ENCODE results near the gene MELTF. TPM values are rescaled to one million over a fixed set of nuclear protein-coding genes. Genes with fewer than 3 reads are reported as not detected.

Gene MELTF
- total and polyA plus RNA-seq, 2 of the 13 experiments (the other 11 are each of a cell fraction or from before 2014, with no cell fraction given), result 3.2 to 7.5 TPM

- TF ChIP-seq ARID4A (CRISPR knock-in tag; IDR thresholded peaks at IDR 0.05; ENCODE audit: borderline replicate concordance) (no peak), RFX1 (IDR thresholded peaks at IDR 0.05) (no peak), MXI1 (IDR thresholded peaks at IDR 0.05; ENCODE audit: borderline replicate concordance, low read depth, low read length) (no peak), CBX2 (IDR thresholded peaks at IDR 0.05; ENCODE audit: low read depth, low read length) (no peak), CBX2 (CRISPR knock-in tag; IDR thresholded peaks at IDR 0.05; ENCODE audit: low read depth) (no peak), ZNF318 (CRISPR knock-in tag; IDR thresholded peaks at IDR 0.05) (no peak), AGO1 (IDR thresholded peaks at IDR 0.05; ENCODE audit: low read depth, low read length, poor library complexity, severe bottlenecking) (no peak), KDM5A (IDR thresholded peaks at IDR 0.05; ENCODE audit: borderline replicate concordance, low read length) (no peak), CEBPB (IDR thresholded peaks at IDR 0.05; ENCODE audit: borderline replicate concordance, low read depth, low read length) (no peak), ATF5 (CRISPR knock-in tag; IDR thresholded peaks at IDR 0.05; ENCODE audit: low read depth) (no peak), ZFP36 (IDR thresholded peaks at IDR 0.05; ENCODE audit: borderline replicate concordance, low read depth, low read length, partially characterized antibody) (no peak)
These were observed 13.6 kb downstream of the MELTF start (continued) for GRCh38 chr3:197015790-197016736.

Data from HepG2 (cell line).